ENCODE results near the gene PRKCE. TPM values are rescaled to one million over a fixed set of nuclear protein-coding genes. Genes with fewer than 3 reads are reported as not detected.

The PRKCE gene
- total RNA-seq, 1 donor from 2014 or later: 28.4 TPM

GRCh38 chr2:45929674-45930395 lies 278.4 kb downstream of the PRKCE start:
- DNase-seq (ENCODE audit: low read depth in 2 of 2): no peak

GRCh38 chr2:45930396-45930792 lies 278.9 kb downstream of the PRKCE start:
- peak in 1 of 2 donors; percentile 33 for DNase-seq (ENCODE audit: low read depth in 2 of 2)

- DNase-seq (ENCODE audit: low read depth in 2 of 2): no peak
These were observed 281.0 kb downstream of the PRKCE start for GRCh38 chr2:45932278-45932975.

GRCh38 chr2:45935791-45936622 lies 284.5 kb downstream of the PRKCE start:
- DNase-seq (ENCODE audit: low read depth in 2 of 2): peak; percentile 52 to 90

GRCh38 chr2:45936623-45936979 lies 285.1 kb downstream of the PRKCE start:
- no peak for DNase-seq (ENCODE audit: low read depth in 2 of 2)

- no peak for DNase-seq (ENCODE audit: low read depth in 2 of 2)
These were observed 286.5 kb downstream of the PRKCE start for GRCh38 chr2:45937990-45938389.

- peak; percentile 23 to 87 for DNase-seq (ENCODE audit: low read depth in 2 of 2)
These were observed 287.4 kb downstream of the PRKCE start for GRCh38 chr2:45938649-45939511.

GRCh38 chr2:45941531-45942236 lies 290.2 kb downstream of the PRKCE start:
- no peak for DNase-seq (ENCODE audit: low read depth in 2 of 2)

GRCh38 chr2:45942237-45942738 lies 290.8 kb downstream of the PRKCE start:
- peak; percentile 61 for DNase-seq (ENCODE audit: low read depth in 2 of 2)

GRCh38 chr2:45943219-45944044 lies 292.0 kb downstream of the PRKCE start:
- no peak for DNase-seq (ENCODE audit: low read depth in 2 of 2)

GRCh38 chr2:45944074-45944473 lies 292.6 kb downstream of the PRKCE start:
- DNase-seq (ENCODE audit: low read depth in 2 of 2): peak in 1 of 2 donors; percentile 63

- DNase-seq (ENCODE audit: low read depth in 2 of 2): no peak
These were observed 293.8 kb downstream of the PRKCE start for GRCh38 chr2:45945302-45945717.

GRCh38 chr2:45946023-45946422 lies 294.5 kb downstream of the PRKCE start:
- DNase-seq (ENCODE audit: low read depth in 2 of 2): no peak

- DNase-seq (ENCODE audit: low read depth in 2 of 2): no peak
These were observed 299.1 kb downstream of the PRKCE start for GRCh38 chr2:45950606-45951005.

- DNase-seq (ENCODE audit: low read depth in 2 of 2): no peak
These were observed 299.7 kb downstream of the PRKCE start for GRCh38 chr2:45951025-45951727.

GRCh38 chr2:45952591-45952990 lies 301.1 kb downstream of the PRKCE start:
- DNase-seq (ENCODE audit: low read depth in 2 of 2): no peak

- DNase-seq (ENCODE audit: low read depth in 2 of 2): no peak
These were observed 302.0 kb downstream of the PRKCE start for GRCh38 chr2:45953376-45954027.

GRCh38 chr2:45954233-45954850 lies 302.9 kb downstream of the PRKCE start:
- no peak for DNase-seq (ENCODE audit: low read depth in 2 of 2)

Data from dermis microvascular lymphatic vessel endothelial cell (primary cell).